PFSK-1 (cell line): Measurements from ENCODE around the gene ARHGAP15.

Experiments
- FOXP2 ChIP-seq: optimal IDR thresholded peaks from 2 replicates; pipeline ENCODE3; 2011; ENCODE audit warnings: borderline replicate concordance, control low read depth, inconsistent platforms; ENCODE audit not compliant: insufficient read depth; ENCODE audit errors: extremely low read length, extremely low read depth
- POLR2AphosphoS5 ChIP-seq: IDR thresholded peaks from 2 replicates; pipeline ENCODE4 v1.6.1; 2012; ENCODE audit warnings: low read depth, mild to moderate bottlenecking, control low read depth, low read length, moderate library complexity
- SIN3A ChIP-seq: IDR thresholded peaks from 2 replicates; pipeline ENCODE4 v1.6.1; 2012; ENCODE audit warnings: mild to moderate bottlenecking, low read length, moderate library complexity, borderline replicate concordance; ENCODE audit not compliant: insufficient read depth
- TAF1 ChIP-seq: IDR thresholded peaks from 2 replicates; pipeline ENCODE4 v1.6.1; 2012; ENCODE audit warnings: low read length, control low read depth, borderline replicate concordance; ENCODE audit not compliant: insufficient read depth
- TF ChIP-seq, protein P1 (sequence below), 2 experiments: IDR thresholded peaks; 2 replicates each; pipeline versions ENCODE4 v1.6.1 to v1.8.0; 2011 to 2012; ENCODE audit warnings: low read depth in 2 of 2, low read length in 2 of 2, control low read depth in 1 of 2, inconsistent platforms in 1 of 2, mild to moderate bottlenecking in 1 of 2, moderate library complexity in 1 of 2; ENCODE audit not compliant: insufficient read depth in 1 of 2

ARHGAP15 gene

DNA sequence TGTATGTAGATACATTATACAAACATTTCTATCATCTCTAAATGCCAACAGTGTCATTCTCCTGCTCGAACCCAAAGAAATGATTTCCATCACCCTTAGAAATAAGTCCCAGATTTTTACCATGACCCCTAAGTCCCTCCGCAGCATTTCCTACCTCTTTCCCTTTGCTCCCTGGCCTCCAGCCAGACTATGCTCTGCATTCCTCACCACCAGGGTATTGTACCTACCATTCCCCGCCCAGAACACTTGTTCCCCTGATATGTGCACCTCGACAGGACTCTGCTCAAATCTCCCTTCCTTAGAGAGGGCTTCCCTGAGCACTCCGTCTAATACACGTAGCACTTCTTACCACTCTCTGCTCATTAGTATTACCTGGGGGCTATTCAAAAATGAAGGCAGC, 630.2 kb downstream of the ARHGAP15 start:
- TF ChIP-seq, protein P1, sequence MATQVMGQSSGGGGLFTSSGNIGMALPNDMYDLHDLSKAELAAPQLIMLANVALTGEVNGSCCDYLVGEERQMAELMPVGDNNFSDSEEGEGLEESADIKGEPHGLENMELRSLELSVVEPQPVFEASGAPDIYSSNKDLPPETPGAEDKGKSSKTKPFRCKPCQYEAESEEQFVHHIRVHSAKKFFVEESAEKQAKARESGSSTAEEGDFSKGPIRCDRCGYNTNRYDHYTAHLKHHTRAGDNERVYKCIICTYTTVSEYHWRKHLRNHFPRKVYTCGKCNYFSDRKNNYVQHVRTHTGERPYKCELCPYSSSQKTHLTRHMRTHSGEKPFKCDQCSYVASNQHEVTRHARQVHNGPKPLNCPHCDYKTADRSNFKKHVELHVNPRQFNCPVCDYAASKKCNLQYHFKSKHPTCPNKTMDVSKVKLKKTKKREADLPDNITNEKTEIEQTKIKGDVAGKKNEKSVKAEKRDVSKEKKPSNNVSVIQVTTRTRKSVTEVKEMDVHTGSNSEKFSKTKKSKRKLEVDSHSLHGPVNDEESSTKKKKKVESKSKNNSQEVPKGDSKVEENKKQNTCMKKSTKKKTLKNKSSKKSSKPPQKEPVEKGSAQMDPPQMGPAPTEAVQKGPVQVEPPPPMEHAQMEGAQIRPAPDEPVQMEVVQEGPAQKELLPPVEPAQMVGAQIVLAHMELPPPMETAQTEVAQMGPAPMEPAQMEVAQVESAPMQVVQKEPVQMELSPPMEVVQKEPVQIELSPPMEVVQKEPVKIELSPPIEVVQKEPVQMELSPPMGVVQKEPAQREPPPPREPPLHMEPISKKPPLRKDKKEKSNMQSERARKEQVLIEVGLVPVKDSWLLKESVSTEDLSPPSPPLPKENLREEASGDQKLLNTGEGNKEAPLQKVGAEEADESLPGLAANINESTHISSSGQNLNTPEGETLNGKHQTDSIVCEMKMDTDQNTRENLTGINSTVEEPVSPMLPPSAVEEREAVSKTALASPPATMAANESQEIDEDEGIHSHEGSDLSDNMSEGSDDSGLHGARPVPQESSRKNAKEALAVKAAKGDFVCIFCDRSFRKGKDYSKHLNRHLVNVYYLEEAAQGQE (IDR thresholded peaks at IDR 0.05; ENCODE audit: insufficient read depth in 1 of 2, low read depth in 2 of 2, low read length in 2 of 2), result no peak
- no peak for TF ChIP-seq SIN3A

- TF ChIP-seq TAF1, result no peak
- TF ChIP-seq, protein P1 (IDR thresholded peaks at IDR 0.05; ENCODE audit: insufficient read depth in 1 of 2, low read depth in 2 of 2, low read length in 2 of 2), result no peak
- TF ChIP-seq SIN3A, result no peak
- TF ChIP-seq FOXP2, result no peak
- no peak for TF ChIP-seq POLR2AphosphoS5
These were observed 633.1 kb downstream of the ARHGAP15 start for GRCh38 chr2:143762176-143762928.

DNA sequence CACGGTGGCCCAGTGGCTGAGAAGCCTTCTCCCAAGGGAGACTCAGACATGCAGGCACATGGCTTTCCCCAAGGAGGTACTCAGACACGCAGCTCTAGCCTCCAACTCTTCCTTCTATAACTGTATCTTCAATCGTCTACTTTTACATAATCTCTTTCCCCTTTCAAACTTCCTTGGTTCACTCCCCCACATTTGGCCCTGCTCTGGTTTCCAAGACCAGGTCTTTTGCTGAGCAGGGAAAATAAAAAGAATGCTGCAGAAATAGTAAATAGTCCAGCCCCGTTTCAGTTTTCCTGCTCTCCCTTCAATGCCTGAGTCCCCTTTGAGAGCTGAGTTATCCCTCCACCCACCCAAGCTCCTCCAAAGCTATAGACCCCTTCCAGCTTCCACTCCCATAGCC, 635.0 kb downstream of the ARHGAP15 start:
- no peak for TF ChIP-seq FOXP2
- TF ChIP-seq, protein P1 (IDR thresholded peaks at IDR 0.05; ENCODE audit: insufficient read depth in 1 of 2, low read depth in 2 of 2, low read length in 2 of 2), result no peak
- TF ChIP-seq TAF1, result no peak
- no peak for TF ChIP-seq SIN3A
- TF ChIP-seq POLR2AphosphoS5, result no peak

DNA sequence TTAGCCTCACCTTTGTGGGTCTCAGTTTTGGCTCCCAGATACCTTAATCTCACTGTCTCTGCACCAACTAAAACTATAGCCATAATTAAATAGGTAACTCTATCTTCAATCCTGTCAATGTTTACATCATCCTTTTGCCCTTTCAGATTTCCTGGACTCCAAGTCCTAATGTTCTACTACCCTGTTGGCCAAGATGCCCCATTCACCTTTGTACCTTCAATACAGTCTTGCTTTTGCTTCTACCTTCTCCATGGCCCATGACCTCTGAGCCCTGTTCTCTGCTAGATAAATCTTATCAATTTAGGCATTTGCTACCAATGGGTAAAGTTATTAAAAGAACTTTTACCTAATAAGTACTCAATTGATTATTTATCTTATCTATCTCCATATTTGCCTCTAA, 635.5 kb downstream of the ARHGAP15 start:
- TF ChIP-seq, protein P1 (IDR thresholded peaks at IDR 0.05; ENCODE audit: insufficient read depth in 1 of 2, low read depth in 2 of 2, low read length in 2 of 2), result no peak
- TF ChIP-seq FOXP2, result no peak
- no peak for TF ChIP-seq POLR2AphosphoS5
- no peak for TF ChIP-seq TAF1
- TF ChIP-seq SIN3A, result no peak

DNA sequence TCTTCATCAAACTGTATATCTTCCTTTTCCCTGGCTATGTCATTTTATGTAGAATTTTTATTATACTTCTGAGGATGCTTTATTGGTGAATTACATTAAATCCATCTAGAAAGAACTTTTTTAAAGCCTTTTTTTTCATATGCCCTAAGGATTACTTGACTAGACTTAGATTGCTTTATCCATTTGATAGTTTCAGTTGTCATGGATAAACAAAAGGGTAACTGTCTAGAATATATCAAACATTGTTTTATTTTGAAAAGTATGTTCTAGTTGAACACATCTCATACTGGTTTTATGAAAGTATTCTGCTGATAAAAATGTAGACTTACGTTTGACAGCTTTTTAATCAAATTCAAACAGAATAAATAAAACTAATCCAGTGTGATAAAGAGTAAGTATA, 639.8 kb downstream of the ARHGAP15 start:
- no peak for TF ChIP-seq TAF1
- no peak for TF ChIP-seq SIN3A
- TF ChIP-seq POLR2AphosphoS5, result no peak
- TF ChIP-seq, protein P1 (IDR thresholded peaks at IDR 0.05; ENCODE audit: insufficient read depth in 1 of 2, low read depth in 2 of 2, low read length in 2 of 2), result no peak
- no peak for TF ChIP-seq FOXP2
